HG02981 (cell line): Measurements from ENCODE around the gene PARD3B.

Experiments used
- ATAC-seq: cut with Tn5 transposase; IDR thresholded peaks from one replicate; pipeline ENCODE4 v1.9.1; 2021; ENCODE audit warnings: mild to moderate bottlenecking, moderate library complexity; ENCODE audit not compliant: unreplicated experiment

The PARD3B gene

DNA sequence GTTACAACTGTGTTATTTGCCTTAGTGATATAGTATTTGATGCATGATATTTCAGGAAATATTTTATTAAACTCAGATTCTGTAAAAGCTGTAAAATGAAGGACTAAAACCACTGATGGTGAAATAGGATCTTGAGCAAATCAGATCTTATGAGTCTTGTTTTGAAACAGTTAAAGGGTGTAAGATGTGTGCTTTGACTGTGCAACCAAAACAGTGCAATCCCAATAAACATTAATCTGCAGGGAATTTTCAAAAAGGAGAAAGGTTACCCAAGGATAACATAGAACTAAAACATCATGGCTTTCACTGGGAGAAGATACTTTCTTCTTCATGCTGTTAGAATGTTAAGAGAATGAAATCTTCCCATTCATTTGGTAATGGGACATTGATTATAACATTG is 378.7 kb downstream of the PARD3B start:
- no peak for ATAC-seq

DNA sequence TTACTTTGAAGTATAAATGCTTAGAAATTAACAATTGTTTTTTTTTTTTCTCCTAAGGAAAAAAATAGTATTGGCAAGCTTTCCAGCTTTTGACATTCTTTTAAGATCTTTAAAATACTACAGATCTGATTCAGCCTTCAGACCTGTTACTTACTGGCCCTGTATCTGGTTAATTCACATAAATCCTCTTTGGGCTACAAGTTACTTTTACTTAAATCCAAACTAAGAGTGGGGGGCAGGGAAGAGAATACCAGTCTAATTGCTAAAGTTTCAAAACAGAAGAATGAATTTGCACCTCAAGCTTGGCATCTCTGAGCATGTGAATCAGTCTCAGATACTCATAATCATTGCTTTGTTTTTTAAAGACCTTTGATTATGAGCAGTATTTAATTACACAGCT is 386.3 kb downstream of the PARD3B start:
- no peak for ATAC-seq

DNA sequence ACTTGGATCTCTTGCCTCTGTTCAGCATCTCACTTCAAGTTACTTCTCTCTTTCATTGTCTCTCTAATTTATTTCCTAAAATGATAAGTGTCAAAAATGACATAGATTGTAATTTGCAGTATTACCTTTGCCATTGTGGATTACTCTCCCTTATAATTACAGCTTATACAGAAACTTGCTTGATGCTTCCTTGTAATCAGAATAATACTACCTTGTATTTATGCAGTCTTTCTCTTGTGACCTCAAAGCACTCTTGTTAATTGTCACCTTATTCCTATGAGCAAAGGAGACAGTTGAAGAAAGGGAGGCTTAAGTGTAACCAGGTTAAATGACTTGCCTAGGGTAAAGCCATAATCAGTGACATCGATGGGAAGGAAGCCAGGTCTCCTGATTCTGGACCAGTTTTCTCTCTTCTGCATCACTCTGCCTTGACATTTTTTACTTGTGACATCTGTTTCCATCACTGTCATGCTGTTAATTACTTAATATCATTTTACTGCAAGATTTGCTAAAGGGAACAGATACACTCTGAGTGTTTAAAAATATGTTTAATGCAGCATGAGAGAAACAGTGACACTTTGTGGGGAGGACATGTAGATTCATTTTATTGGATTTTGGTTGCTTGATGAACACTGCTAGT is 388.6 kb downstream of the PARD3B start:
- ATAC-seq: no peak

DNA sequence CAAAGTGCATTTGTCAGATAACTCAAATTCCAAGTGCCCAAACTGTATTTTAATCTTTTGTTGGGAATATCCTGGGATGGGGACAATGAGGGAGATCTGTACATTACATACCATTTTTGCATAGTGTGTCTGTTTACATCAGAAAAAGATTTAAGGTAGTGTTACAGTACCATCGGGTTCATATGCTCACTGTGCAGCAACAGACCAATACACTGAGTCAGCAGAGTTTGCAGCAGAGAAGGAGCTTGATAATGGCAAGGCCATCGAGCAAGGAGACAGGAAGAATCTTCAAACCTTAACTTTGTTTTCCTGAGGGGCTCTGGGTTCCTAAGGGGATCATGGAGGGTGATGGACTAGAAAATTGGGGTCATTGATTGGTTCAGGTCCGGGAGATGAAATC is 399.7 kb downstream of the PARD3B start:
- ATAC-seq: no peak

DNA sequence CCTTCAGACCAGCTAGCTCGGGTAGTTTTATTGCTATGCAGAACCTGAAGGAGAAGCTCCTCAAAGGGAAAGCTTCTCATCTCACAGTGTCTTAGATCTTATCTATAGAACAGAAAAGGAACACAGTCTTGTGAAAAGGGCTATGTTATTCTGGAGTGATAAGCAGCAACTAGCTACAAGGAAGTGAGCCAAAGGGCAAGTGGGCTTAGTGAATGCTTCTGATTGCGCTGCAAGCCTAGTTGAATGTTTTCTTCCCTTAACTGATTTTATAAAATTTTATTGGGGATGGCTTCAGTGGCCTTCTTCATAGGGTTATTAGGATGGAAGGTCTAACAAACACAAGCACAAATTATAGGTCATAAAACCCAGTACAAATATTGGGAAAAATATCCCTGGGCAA is 400.1 kb downstream of the PARD3B start:
- no peak for ATAC-seq

DNA sequence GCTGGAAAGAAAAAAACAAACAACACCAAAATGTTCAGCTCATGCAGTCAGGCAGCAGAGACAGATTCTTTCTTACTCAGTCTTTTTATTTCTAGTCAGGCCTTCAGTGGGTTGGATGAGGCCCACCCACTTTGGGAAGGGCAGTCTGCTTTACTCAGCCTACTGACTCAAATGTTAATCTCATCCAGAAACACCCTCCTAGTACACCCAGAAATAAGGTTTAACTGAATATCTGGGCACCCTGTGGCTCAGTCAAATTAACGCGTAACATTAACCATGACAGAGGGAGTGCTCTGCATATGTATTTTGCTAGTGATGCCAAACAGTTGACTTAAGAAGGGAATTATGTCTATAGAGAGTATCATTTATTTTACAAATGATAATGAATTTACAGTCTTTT is 401.6 kb downstream of the PARD3B start:
- no peak for ATAC-seq

DNA sequence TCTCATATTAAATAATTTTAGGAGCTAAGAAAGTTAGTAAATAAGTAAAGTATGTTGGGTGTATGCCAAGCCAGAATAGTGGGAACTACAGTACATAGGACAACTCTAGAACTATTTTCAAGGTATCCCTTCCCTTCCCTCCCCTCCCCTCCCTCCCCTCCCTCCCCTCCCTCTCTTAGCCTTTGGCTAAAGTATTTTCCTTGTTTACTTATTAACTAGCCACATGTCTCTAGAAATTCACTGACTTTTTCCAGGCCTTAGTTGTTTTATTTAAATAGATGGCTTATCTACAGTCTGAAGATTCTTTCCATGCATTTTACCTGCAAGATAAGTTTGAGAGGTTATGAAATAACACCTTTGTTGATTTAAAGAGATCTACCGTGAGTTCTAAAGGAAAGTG is 402.1 kb downstream of the PARD3B start:
- ATAC-seq: no peak

DNA sequence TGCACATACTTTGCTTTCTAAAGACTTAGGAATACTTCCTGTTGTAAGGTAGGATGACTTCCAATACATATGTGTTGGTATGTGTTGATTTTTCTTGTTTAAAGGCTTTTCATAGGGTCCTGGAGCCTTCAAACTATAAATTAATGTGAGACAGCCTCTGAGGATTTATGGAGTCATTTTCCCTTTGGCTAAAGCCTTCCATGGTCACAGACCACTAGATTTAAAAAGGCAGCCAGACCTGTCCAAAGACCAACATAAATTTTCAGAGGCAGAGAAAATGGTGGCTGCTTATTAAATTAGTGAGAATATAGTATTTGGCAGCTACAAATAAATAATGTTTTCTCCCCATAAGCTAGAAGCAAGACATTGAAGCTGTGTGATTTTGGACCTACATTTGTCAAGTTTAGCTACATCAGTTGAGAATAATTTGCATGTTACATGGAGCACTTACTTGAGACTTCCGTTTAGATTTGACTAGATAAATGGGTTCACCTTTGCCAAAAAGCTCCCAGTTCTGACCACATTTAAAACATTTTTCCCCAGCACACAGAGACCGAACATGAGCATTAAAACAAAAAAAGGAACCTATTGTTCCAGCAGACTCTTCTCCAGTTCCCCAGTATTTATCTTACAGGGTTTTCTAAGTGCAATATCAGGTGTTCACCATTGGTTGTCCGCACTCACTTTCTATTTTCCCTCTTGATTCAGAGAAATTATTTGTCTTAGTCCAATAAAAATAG is 402.9 kb downstream of the PARD3B start:
- ATAC-seq: no peak

DNA sequence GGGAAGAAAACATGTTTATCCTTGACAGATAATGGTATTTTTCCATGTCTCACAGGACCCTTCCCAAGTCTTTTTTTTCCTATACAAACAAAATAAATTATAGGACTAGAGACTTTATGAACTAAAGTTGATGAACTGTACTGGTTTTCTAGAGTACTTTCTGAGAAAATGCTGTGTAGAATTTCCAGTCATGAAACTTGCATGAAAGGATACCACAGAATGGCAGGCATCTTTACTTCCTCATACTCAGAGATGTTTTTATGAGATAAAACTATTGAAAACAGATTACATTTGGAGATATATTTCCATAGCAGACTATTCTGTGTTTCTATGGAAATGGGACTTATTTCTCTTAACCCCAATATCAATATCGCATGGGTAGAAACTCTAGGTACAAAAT is 403.5 kb downstream of the PARD3B start:
- no peak for ATAC-seq

DNA sequence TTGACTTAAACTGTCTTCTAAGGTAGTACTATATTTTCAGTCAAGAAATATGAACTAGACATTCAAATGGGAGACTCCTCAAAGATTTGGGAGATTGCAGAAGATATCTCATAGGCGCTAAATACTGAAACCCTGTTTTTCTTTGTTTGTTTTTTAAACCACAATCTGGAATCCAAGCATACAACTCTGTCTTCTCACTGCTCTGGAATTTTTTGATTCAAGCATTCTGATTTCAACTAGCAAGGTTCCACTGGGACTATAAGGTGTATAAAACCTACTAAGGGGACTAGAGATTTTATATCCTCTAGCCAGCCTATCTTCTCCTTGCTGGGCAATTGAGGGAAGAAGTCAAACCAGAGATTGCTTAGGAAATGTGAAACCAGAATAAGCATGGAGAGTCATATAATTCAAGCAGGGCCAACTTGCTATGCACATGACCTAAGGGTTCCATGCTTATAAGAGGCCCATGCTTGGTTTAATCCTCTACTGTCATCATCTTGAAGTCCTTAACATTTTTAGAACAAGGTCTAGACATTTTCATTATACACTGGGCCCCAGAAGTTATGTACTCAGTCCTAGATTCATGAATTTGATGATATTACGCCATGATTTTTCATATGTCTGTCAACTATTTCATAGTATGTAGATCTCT is 405.5 kb downstream of the PARD3B start:
- ATAC-seq: no peak

DNA sequence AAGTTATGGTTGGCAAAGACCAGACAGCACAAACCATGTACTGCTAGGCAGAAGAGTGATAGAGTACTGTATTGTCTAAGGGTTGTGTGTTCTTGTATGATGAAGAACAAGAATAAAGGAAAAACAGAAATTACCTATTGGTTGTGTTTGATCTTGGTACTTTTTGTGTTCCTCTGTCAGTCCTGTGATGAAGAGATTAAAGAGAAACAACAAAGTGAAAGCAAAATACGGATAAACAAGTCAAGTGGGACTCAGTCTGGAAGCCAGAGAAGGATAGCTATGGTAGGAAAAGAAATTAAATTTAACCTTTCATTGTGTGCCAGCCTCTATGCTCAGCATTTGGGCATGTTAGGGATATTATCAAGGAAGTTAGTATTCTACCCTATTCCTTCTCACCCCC is 413.1 kb downstream of the PARD3B start:
- no peak for ATAC-seq

DNA sequence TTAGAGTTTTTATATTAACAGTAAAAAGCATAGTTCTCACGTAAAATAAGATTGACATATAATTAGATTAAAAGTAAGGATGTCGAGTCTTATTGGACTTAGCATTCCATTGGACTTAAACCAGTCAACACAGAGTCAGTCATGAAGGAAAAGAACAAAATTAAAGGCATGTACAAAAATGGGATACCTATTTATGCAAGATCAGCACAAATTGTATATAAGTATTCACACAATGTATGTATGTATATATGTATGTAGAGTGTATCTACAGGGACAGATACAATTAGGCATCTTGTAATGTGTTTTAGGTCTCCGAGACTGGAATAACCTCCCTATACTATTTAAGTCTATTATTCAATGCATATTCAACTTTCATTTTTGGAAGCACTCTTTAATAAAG is 419.1 kb downstream of the PARD3B start:
- no peak for ATAC-seq

DNA sequence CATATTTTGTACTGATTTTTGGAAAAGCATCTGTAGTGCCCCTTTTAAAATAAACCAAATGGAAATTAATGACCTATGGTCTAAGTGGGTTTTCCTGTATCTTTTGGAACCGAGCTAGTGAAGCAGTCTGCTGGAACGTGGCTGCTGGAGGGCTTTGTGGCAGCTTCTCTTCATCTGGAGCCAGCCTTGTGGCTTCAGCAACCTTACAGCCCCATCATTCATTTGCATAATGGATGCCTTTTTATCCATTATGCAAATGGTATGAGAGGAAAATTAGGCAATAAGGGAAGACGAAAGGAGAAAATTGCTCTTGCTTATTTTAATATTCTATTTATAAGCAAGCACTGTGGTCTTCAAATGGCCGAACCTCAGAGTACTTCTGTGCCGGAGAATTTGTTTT is 421.0 kb downstream of the PARD3B start:
- ATAC-seq: no peak

DNA sequence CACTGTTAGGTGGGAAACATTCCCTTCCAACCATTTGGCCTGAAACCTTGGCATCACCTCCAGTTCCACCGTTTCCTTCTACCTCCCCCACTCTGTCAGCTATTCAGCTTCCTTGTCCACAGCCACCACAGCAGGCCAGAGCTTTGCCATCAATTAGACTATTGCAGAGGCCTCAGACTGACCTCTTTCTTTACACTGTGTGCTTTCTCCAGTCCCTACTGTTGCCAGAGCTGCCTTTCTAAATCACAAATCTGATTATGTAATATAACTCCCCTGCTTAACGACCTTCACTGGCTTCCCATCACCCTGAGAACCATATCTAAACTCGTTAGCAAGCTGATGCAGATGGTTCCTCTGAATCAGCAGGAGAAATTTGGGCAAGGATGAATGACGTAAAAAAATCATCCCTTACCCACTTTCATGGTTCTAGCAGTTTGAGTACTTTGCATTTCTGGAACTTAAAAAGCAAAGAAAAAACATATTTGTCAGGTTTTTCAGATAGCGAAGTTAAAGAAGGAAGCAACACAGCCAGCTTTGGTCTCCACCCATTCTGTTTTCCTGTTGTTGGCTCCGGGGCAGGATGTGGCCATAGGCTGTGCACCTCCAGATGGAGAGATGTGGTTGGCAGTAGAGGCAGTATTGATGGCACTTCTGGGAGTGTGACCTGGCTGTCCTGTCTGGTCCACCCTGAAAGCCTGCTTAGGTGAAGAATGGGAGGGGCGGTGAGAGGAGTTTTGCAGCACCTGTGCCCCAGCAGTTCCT is 422.1 kb downstream of the PARD3B start:
- no peak for ATAC-seq

DNA sequence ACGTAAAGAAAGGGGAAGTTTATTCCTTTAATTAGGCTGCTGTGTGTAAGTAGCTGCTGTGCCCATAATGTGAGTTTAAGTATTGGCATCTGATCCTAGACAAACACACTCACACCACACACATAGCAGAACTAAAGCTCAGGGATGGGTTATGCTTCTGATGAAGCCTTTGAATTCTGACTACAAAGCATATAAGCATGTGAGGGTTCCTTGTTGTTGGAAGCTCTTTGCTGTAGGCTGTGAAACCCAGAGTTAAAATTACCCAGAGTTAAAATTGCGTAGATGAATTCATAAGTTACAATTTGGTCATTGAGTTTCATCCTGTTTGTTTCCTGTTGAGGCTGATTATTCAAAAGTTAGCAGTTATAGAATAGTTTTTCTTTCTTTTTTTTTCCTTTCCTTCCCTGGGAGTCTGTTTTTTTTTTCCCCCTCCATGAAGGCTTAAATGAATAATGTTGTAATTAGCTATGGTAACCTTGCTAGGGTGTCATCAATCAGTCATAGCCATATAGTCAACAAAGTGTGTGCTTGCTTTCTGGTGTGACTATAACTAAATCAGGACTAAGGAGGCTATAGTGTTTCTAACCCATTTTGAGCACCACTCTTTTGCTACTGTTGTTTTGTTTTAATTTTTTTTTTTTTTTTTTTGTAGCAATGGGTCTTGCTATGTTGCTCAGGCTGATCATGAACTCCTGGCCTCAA is 426.1 kb downstream of the PARD3B start:
- ATAC-seq: no peak

DNA sequence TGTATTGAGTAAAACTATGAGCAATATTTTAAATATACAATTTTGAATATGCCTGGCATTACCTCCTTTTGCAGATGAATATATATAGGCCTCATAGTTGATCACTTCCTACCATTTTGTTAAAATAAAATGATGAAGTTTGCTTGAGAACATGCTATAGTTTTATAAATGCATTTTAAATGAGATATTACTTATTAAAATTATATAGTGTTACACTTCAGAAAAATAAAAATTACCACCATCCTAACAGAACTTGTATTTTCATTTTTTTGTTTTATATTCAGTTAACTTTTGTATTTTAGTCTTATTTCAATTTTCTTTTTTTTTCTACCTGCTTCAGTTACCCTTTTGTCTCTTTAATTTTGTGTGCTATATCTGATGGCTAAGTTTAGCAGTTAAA is 426.9 kb downstream of the PARD3B start:
- ATAC-seq: no peak

DNA sequence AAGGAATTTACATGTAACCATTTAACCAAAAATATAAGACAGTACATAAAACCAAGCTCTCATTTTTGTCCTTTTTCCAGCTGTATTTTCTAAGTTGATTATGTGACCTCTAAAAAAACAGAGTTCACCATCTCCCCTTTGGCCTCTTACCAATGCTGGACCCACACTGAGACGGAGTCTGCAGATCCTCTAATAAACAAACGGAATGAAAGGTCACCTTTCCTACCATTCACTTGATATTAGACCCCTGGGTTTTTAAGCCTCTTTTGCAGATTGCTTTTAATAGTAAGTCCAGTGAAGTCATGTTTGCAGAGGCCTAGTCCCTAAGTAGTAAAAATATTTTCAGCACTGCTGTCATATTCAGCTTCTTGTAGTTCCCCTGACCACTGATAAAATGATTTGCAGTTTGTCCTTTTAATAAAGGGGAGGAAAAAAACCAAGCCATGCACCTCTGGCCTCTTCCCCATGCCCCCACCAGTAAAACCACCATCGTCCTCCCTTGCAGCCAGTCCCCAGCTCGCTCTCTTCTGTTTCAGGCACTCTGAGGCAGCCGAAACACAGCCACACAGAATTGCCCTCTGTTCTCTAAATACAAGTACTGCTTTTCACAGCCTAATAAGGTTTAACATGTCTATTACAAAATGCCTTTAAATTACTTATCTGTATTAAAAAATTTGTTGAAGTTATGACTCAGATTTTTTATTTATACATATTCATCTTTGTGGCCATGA is 427.5 kb downstream of the PARD3B start:
- ATAC-seq: no peak

DNA sequence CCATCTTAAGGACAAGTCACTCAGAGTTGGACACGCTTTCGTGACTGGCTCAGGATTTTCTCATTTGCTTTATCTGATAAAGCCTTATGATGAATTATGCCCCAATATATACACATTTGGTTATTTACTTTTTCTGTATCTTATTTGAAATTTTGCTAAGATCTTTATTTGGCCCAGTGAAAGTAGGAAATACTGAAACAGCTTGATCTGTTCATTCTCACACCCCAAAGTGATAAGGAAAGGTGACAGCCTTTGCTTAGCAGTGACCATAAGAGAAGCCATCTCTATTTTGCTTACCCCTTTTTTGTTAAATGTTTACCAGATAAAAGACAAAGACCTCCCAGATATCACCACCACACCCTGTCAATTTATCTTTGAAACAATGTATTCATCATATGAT is 428.3 kb downstream of the PARD3B start:
- ATAC-seq: no peak

DNA sequence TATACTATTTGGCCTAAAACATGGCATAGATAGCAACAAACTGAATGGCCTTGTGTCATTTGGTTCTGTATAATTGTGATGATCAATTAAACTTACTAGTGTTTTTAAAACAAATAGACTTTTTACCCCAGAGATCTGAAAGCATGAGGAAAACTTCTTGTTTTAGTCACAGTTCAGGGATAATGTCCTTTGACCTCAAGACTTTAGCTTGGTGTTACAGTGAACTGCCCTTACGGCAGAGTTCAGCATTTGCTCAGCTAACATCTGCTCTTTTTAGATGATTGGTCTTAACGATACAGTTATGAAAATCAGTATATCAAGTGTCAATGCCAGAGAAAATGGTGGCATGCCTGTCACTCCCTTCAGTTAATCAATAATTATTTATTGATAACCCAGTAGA is 429.2 kb downstream of the PARD3B start:
- ATAC-seq: no peak

DNA sequence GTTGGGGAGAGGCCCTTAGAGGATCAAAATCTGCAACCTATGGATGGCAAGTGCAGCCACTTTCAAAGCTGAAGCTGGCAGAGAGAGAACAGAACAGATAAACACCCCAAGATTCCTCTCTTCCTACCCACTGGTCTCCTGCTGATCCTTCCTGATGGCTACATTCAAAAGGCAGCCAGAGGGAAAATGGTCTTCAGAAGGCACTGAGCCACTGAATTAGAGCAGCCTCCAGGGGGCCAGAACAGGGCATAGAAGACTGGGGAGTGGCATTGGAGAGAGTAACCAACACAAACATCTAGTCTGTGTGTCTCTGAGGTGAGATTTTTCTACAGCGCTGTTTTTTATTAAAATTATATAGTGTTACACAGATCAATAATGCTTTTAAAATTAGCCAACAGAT is 432.6 kb downstream of the PARD3B start:
- no peak for ATAC-seq
